GM18517 (cell line): ENCODE results near the gene NHSL2.
A peak's percentile ranks its signal among the peaks of the same experiment; 100 is the strongest.

ENCODE experiments used
- ATAC-seq: cut with Tn5 transposase; IDR thresholded peaks from one replicate; pipeline ENCODE4 v1.9.1; 2021; ENCODE audit warnings: mild to moderate bottlenecking, moderate library complexity; ENCODE audit not compliant: unreplicated experiment

The NHSL2 gene

GRCh38 chrX:72102126-72102525 is 191.5 kb downstream of the NHSL2 start:
- ATAC-seq = no peak

GRCh38 chrX:72102760-72103159 is 192.1 kb downstream of the NHSL2 start:
- no peak for ATAC-seq

GRCh38 chrX:72105436-72105835 is 194.8 kb downstream of the NHSL2 start:
- ATAC-seq = peak; percentile 52

GRCh38 chrX:72107320-72107719 is 196.7 kb downstream of the NHSL2 start:
- ATAC-seq = no peak

GRCh38 chrX:72107841-72108595 is 197.4 kb downstream of the NHSL2 start:
- no peak for ATAC-seq

- no peak for ATAC-seq
Observed at GRCh38 chrX:72108666-72109065, 198.0 kb downstream of the NHSL2 start.

GRCh38 chrX:72110051-72110875 is 199.6 kb downstream of the NHSL2 start:
- ATAC-seq = no peak

GRCh38 chrX:72110876-72111708 is 200.4 kb downstream of the NHSL2 start:
- ATAC-seq = no peak

GRCh38 chrX:72113461-72113860 is 202.8 kb downstream of the NHSL2 start:
- ATAC-seq = no peak

GRCh38 chrX:72114306-72114705 is 203.7 kb downstream of the NHSL2 start:
- no peak for ATAC-seq

- no peak for ATAC-seq
Observed at GRCh38 chrX:72114807-72115206, 204.2 kb downstream of the NHSL2 start.

GRCh38 chrX:72115380-72115779 is 204.7 kb downstream of the NHSL2 start:
- no peak for ATAC-seq

- ATAC-seq = no peak
Observed at GRCh38 chrX:72117636-72118210, 207.1 kb downstream of the NHSL2 start.

- ATAC-seq = no peak
Observed at GRCh38 chrX:72120837-72121236, 210.2 kb downstream of the NHSL2 start.

GRCh38 chrX:72121383-72121782 is 210.7 kb downstream of the NHSL2 start:
- ATAC-seq = no peak

- no peak for ATAC-seq
Observed at GRCh38 chrX:72122621-72123337, 212.1 kb downstream of the NHSL2 start.

- ATAC-seq = no peak
Observed at GRCh38 chrX:72123471-72124185, 213.0 kb downstream of the NHSL2 start.

- no peak for ATAC-seq
Observed at GRCh38 chrX:72124540-72125201, 214.0 kb downstream of the NHSL2 start.
